Loucy (cell line): ENCODE measurements around the gene MUC13.

Experiments
- EZH2phosphoT487 ChIP-seq: fragments of 200-600 bp; IDR thresholded peaks from 2 replicates; pipeline ENCODE4 v1.6.1; 2018; ENCODE audit warnings: antibody characterized with exemption, mild to moderate bottlenecking, moderate library complexity, borderline replicate concordance
- TF ChIP-seq, protein P1 (sequence below): fragments of 200-600 bp; sonication (generic); conservative IDR thresholded peaks from 2 replicates; pipeline ENCODE4 v1.5.1; 2014; ENCODE audit warnings: mild to moderate bottlenecking, antibody characterized with exemption, low read length

DNA sequence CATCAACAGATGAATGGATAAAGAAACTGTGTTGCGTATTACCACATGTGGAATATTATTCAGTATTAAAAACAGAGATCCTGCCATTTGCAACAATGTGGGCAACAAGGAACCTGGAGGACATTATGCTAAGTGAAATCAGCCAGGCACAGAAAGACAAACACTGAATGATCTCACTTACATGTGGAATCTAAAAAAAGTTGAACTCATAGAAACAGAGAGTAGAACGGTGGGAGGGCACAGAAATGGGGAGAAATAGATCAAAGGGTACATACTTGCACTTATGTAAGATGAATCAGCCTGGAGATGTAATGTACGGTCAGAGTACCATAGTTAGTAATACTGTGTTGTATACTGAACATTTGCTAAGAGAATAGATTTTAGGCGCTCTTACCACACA lies 29.8 kb upstream of the MUC13 start:
- TF ChIP-seq, protein P1, sequence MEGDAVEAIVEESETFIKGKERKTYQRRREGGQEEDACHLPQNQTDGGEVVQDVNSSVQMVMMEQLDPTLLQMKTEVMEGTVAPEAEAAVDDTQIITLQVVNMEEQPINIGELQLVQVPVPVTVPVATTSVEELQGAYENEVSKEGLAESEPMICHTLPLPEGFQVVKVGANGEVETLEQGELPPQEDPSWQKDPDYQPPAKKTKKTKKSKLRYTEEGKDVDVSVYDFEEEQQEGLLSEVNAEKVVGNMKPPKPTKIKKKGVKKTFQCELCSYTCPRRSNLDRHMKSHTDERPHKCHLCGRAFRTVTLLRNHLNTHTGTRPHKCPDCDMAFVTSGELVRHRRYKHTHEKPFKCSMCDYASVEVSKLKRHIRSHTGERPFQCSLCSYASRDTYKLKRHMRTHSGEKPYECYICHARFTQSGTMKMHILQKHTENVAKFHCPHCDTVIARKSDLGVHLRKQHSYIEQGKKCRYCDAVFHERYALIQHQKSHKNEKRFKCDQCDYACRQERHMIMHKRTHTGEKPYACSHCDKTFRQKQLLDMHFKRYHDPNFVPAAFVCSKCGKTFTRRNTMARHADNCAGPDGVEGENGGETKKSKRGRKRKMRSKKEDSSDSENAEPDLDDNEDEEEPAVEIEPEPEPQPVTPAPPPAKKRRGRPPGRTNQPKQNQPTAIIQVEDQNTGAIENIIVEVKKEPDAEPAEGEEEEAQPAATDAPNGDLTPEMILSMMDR, result no peak
- no peak for TF ChIP-seq EZH2phosphoT487
